Measurements from ENCODE around the gene FAM118B. TPM values are rescaled to one million over a fixed set of nuclear protein-coding genes. Genes with fewer than 3 reads are reported as not detected.

Gene FAM118B
- polyA plus RNA-seq, 2 donors: 2.8 to 7.0 TPM

- Histone ChIP-seq H3K27me3 (ENCODE audit: control insufficient read depth in 1 of 2, insufficient read depth in 2 of 2, low read length in 2 of 2) (no peaks in the 10 kb centered on the region), H3K9me3 (ENCODE audit: control insufficient read depth in 2 of 2, insufficient read depth in 1 of 2, low read depth in 1 of 2, low read length in 1 of 2) (no peaks in the 10 kb centered on the region), H3K36me3 (ENCODE audit: control insufficient read depth in 2 of 2, insufficient read depth in 2 of 2, low read length in 1 of 2) (peaks cover 0 to 2% of the 10 kb centered on the region in 2 donors), H3K27ac (ENCODE audit: low read depth in 2 of 2, low read length in 1 of 2) (no peak overlapping the region), H3K4me1 (ENCODE audit: control insufficient read depth in 2 of 2, insufficient read depth in 2 of 2, low read length in 1 of 2) (peaks cover 0 to 3% of the 10 kb centered on the region in 2 donors), H3K4me3 (ENCODE audit: low read depth in 1 of 2, low read length in 2 of 2) (no peak overlapping the region)
- 91% methylated on average over 14 of the region's 14 CpGs for WGBS, 2 donors
Measured at GRCh38 chr11:126311401-126312291, 100.1 kb downstream of the FAM118B start.

Other genes starting within 250 kb of the FAM118B start
- under 1 TPM; 0.61 TPM for gene CDON, start 148.9 kb upstream of the FAM118B start, polyA plus RNA-seq
- 10 to 100 TPM; 10.9 to 14.3 TPM for gene RPUSD4, start 132 bp upstream of the FAM118B start, polyA plus RNA-seq
- gene SRPRA, start 57.1 kb downstream of the FAM118B start, polyA plus RNA-seq: 10 to 100 TPM; 34.7 to 48.3 TPM
- gene FOXRED1, start 57.4 kb downstream of the FAM118B start, polyA plus RNA-seq: 10 to 100 TPM; 18.8 to 21.2 TPM
- gene TIRAP, start 71.3 kb downstream of the FAM118B start, polyA plus RNA-seq: 1 to 10 TPM; 2.8 to 4.1 TPM
- 10 to 100 TPM; 15.9 to 18.9 TPM for gene DCPS, start 92.3 kb downstream of the FAM118B start, polyA plus RNA-seq
- 100 to 1,000 TPM in 1 of 2 donors, 10 to 100 TPM in 1; 78.9 to 107 TPM for gene ST3GAL4, start 143.9 kb downstream of the FAM118B start, polyA plus RNA-seq

Data from esophagus (tissue), 2 donors.